Gastrocnemius medialis (tissue), 4 donors: Measurements from ENCODE around the gene MTHFD2L.

Experiments
- POLR2A ChIP-seq, 2 donors: fragments of 450-650 bp; IDR thresholded peaks; one replicate each; pipeline ENCODE4 v1.6.1; 2017; ENCODE audit warnings: antibody characterized with exemption in 2 of 2, mild to moderate bottlenecking in 2 of 2, moderate library complexity in 2 of 2
- TF ChIP-seq, protein P1 (sequence below), 5 experiments: fragments of 450-650 bp in 3 of 5; fragments of 200-600 bp in 2 of 5; sonication (generic) in 2 of 5; IDR thresholded peaks in 4 of 5; conservative IDR thresholded peaks in 1 of 5; 1 replicate in 4 of 5; 2 replicates in 1 of 5; pipeline ENCODE4 v1.5.1; 2016 to 2019; ENCODE audit warnings: antibody characterized with exemption in 5 of 5, mild to moderate bottlenecking in 3 of 5, moderate library complexity in 3 of 5

DNA sequence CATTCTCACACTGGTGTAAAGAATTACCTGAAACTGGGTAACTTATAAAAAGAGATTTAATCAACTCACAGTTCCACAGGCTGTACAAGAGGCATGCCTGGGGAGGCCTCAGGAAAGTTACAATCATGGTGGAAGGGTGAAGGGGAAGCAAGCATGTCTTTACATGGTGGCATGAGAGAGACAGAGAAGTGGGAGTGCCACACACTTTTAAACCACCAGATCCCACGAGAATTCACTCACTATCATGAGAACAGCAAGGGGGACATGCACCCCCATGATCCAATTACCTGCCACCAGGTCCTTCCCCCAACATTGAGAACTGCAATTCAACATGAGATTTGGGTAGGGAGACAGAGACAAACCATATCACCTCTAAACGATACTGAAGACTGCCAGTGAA, 173.3 kb downstream of the MTHFD2L start:
- TF ChIP-seq, protein P1, sequence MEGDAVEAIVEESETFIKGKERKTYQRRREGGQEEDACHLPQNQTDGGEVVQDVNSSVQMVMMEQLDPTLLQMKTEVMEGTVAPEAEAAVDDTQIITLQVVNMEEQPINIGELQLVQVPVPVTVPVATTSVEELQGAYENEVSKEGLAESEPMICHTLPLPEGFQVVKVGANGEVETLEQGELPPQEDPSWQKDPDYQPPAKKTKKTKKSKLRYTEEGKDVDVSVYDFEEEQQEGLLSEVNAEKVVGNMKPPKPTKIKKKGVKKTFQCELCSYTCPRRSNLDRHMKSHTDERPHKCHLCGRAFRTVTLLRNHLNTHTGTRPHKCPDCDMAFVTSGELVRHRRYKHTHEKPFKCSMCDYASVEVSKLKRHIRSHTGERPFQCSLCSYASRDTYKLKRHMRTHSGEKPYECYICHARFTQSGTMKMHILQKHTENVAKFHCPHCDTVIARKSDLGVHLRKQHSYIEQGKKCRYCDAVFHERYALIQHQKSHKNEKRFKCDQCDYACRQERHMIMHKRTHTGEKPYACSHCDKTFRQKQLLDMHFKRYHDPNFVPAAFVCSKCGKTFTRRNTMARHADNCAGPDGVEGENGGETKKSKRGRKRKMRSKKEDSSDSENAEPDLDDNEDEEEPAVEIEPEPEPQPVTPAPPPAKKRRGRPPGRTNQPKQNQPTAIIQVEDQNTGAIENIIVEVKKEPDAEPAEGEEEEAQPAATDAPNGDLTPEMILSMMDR (IDR thresholded peaks at IDR 0.05 in 4 of 5, conservative IDR thresholded peaks at IDR 0.05 in 1 of 5), result no peak
- no peak for TF ChIP-seq POLR2A (IDR thresholded peaks at IDR 0.05)
